ENCODE results near the gene NOX5. TPM values are rescaled to one million over a fixed set of nuclear protein-coding genes. Genes with fewer than 3 reads are reported as not detected.

The NOX5 gene
- total RNA-seq, 1 donor from 2014 or later = 0.14 TPM

DNA sequence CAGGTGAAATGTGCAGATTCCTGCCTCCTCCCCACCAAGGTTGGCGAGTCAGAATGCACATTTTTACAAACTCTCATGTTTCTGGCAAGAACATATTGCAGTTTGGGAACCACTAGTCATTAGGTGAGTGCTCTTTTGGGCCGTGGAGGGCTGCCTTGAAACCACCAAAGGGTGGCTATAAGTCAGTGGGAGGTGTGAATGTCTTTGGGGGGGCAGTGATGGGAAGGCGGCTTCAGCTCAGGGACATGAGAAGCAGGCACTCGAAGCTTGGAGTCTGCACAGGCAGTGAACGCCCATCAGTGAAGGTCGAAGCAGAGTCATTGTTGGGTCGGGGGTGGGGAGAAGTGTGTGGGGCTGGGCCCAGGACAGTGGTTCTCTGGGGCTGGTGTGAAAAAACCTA lies 1.1 kb downstream of the NOX5 start:
- TF ChIP-seq, protein P1, sequence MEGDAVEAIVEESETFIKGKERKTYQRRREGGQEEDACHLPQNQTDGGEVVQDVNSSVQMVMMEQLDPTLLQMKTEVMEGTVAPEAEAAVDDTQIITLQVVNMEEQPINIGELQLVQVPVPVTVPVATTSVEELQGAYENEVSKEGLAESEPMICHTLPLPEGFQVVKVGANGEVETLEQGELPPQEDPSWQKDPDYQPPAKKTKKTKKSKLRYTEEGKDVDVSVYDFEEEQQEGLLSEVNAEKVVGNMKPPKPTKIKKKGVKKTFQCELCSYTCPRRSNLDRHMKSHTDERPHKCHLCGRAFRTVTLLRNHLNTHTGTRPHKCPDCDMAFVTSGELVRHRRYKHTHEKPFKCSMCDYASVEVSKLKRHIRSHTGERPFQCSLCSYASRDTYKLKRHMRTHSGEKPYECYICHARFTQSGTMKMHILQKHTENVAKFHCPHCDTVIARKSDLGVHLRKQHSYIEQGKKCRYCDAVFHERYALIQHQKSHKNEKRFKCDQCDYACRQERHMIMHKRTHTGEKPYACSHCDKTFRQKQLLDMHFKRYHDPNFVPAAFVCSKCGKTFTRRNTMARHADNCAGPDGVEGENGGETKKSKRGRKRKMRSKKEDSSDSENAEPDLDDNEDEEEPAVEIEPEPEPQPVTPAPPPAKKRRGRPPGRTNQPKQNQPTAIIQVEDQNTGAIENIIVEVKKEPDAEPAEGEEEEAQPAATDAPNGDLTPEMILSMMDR (IDR thresholded peaks at IDR 0.05) = no peak
- no peak overlapping the region for H3K4me3 ChIP-seq
- H3K27me3 ChIP-seq = no peaks in the 10 kb centered on the region
- intact Hi-C loops (cut with DNase I) = no loop called here
- ATAC-seq (no peak), DNase-seq (no peak)
- H3K9me3 ChIP-seq = no peaks in the 10 kb centered on the region
- H3K4me1 ChIP-seq = no peaks in the 10 kb centered on the region
- H3K27ac ChIP-seq = no peak overlapping the region
- no peaks in the 10 kb centered on the region for H3K36me3 ChIP-seq

DNA sequence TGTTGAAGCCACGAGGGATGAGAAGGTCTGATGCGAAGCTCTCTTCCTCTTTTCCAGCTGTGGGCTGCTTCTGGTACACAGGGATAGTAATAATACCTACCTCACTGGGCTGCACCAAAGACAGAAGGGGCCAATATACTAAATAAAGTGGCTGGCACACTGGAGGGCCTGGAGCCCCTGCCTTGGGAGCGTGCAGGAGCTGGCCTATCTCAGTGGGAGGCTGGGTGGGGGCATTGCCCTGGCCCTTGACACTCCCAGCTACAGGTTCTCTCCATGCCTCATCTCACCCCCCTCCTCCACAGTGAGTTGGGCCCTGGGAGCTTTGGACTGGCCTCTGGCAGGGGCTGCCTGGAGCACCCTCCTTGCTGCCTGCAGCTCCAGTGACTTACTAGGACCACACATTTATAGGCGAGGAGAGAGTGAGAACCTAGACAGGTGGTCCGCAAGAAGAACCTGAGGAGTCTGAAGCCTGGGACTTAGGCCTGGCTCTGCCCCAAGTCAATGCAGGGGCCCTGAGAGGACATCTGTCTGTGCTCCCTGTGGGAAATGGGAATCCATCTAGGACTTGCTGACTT lies 1.6 kb downstream of the NOX5 start:
- Histone ChIP-seq H3K4me3 (no peak overlapping the region), H3K27ac (no peak overlapping the region), H3K27me3 (no peaks in the 10 kb centered on the region), H3K36me3 (no peaks in the 10 kb centered on the region), H3K9me3 (no peaks in the 10 kb centered on the region), H3K4me1 (no peaks in the 10 kb centered on the region)
- no peak for DNase-seq
- no peak for ATAC-seq
- TF ChIP-seq, protein P1 (IDR thresholded peaks at IDR 0.05) = no peak
- intact Hi-C loops (cut with DNase I) = no loop called here

DNA sequence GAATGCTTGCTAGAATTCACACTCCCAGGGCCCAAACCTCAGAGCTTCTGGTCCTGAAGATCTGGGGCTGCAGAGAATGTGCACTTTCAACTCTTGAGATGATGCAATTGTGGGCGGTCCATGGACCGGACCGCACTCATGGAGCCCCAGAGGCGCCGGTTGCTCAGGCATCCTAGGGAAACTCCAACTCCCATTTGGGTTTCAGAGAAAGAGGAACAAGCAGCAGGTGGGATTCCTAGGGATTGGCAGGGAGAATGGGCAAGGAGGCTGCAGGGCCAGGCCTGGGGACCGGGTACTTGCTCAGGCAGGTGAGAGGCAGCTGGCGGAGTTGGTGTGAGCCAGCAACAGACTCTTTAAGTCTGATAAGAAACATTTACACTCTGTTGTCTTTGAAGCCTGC lies 3.5 kb downstream of the NOX5 start:
- H3K4me3 ChIP-seq = no peak overlapping the region
- peak; percentile 56 for ATAC-seq
- no peaks in the 10 kb centered on the region for H3K27me3 ChIP-seq
- TF ChIP-seq, protein P1 (IDR thresholded peaks at IDR 0.05) = no peak
- H3K27ac ChIP-seq = no peak overlapping the region
- no peaks in the 10 kb centered on the region for H3K36me3 ChIP-seq
- intact Hi-C loops (cut with DNase I) = no loop called here
- no peak for DNase-seq
- no peaks in the 10 kb centered on the region for H3K4me1 ChIP-seq
- H3K9me3 ChIP-seq = no peaks in the 10 kb centered on the region

DNA sequence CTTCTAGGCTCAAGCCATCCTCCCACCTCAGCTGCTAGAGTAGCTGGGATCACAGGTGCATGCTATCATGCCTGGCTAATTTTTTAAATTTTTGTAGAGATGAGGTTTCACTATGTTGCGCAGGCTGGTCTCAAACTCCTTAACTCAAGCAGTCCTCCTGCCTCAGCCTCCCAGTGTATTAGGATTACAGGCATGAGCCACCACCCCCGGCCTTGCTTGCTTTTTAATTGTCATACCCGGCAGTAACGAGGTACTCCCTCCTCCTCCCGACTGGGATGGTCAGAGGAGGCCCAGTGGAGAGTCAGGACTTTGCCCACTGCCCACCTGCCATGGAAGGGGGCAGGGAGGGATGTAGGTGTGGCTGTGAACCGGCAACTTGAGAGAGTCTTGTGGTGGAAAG lies 4.5 kb downstream of the NOX5 start:
- ATAC-seq (no peak), DNase-seq (no peak)
- intact Hi-C loops (cut with DNase I) = no loop called here
- Histone ChIP-seq H3K27ac (no peak overlapping the region), H3K4me1 (no peaks in the 10 kb centered on the region), H3K9me3 (no peaks in the 10 kb centered on the region), H3K27me3 (no peaks in the 10 kb centered on the region), H3K4me3 (no peak overlapping the region), H3K36me3 (no peaks in the 10 kb centered on the region)
- TF ChIP-seq, protein P1 (IDR thresholded peaks at IDR 0.05) = no peak

DNA sequence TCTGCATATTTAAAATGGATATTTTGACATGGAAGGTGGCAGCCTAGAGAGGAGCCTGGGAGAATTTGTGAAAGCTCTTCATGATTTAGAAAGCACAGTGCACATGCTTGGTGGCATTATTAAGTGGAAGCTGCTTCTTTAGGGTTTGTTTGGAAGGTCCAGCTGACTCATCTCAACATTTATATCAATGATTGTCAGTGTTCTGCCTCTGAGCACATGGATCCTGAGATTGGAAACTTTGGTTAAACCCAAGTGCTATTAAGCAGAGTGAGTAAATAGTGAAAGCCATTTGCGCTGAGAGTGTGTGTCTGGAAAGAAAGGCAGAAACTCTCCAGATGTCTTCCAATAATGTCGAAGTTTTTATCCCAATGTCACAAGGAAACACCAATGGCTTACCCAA lies 7.4 kb downstream of the NOX5 start:
- TF ChIP-seq, protein P1 (IDR thresholded peaks at IDR 0.05) = no peak
- Histone ChIP-seq H3K36me3 (no peaks in the 10 kb centered on the region), H3K9me3 (no peaks in the 10 kb centered on the region), H3K27ac (no peak overlapping the region), H3K4me3 (no peak overlapping the region), H3K4me1 (no peaks in the 10 kb centered on the region), H3K27me3 (no peaks in the 10 kb centered on the region)
- intact Hi-C loops (cut with DNase I) = no loop called here
- ATAC-seq = no peak
- no peak for DNase-seq

DNA sequence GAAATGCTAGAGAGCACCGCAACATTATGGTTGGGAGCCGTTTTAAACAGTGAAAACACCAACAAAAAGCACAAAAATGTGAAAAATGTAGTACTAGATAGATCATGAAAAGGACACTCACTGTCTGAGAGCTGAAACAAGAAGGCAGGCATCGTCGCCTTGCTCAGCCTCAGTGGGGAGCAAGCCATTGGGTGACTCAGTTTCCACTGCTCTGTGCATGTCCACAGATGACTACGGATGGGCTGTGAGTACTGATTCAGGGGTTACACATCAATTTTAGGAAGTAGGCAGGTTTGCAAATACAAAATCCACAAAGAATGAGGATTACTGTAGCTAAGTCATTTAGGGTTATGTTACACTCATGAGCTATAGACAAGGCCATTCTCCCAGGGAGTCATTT lies 10.8 kb downstream of the NOX5 start:
- H3K27ac ChIP-seq = no peak overlapping the region
- DNase-seq (no peak), ATAC-seq (no peak)
- no peaks in the 10 kb centered on the region for H3K27me3 ChIP-seq
- H3K36me3 ChIP-seq = no peaks in the 10 kb centered on the region
- TF ChIP-seq, protein P1 (IDR thresholded peaks at IDR 0.05) = no peak
- no peaks in the 10 kb centered on the region for H3K4me1 ChIP-seq
- H3K9me3 ChIP-seq = no peaks in the 10 kb centered on the region
- no peak overlapping the region for H3K4me3 ChIP-seq
- intact Hi-C loops (cut with DNase I) = no loop called here
